HG03135 (cell line): ENCODE results near the gene ZNF783.

ENCODE experiments used
- ATAC-seq: cut with Tn5 transposase; IDR thresholded peaks from one replicate; pipeline ENCODE4 v1.9.1; 2021; ENCODE audit warnings: mild to moderate bottlenecking, moderate library complexity; ENCODE audit not compliant: unreplicated experiment

The ZNF783 gene

DNA sequence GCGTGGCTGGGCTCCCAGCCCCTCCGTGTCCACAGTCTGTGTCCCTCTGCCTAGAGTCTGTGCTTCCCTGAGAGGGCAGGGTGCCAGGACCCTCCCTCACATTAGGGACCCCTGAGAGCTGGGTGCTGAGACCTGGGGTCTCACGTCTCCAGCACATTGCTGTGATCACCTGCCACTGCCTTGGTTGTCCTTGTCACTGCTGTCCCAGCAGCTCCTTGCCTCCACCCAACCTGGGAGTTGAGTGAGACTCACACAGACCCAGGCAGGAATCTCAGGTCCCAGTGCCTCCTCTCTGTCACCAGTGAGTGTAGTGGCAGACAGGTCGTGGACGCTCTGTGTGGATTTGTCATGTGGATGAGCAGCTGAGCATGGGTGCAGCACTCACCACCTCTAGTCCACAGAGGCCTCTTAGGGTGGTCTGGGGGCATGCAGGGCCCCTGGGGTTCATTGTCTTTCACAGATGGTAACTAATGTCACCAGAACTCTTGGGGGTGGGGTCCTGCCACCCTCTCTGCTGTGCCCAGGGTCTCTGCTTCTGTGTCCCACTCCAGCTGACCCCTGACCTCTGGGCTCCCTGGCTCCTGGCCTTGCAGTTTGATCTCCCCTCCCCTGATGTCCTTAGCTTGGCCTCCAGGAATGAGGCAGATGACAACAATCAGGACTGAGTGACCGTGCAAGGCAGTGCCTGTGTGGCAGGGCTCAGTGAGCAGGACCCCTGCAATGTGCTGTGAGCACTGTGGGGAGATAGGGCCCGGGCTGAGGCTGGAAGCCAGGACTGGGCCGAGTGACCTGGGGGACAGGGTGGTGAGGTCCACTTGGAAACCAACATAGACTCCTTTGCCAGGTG, 18.9 kb downstream of the ZNF783 start:
- ATAC-seq = no peak

- no peak for ATAC-seq
Observed at GRCh38 chr7:149281508-149282330, 19.7 kb downstream of the ZNF783 start.

DNA sequence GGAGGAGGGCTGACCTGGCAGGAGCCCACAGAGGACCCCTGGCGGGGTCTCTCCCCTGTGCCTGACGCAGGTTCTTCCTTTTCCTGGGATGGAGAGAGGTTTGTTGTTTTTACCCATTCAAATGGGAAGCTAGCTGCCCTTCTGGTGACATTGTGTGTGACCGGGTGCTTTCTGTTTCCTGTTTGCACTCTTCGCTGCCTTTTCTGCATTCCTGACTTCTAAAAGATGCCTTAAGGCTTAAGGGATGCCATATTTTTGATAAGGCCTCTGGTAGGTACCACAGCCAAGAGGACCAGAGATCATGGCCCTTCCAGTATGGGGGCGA, 20.3 kb downstream of the ZNF783 start:
- no peak for ATAC-seq

- ATAC-seq = no peak
Observed at GRCh38 chr7:149283321-149283720, 21.3 kb downstream of the ZNF783 start.

GRCh38 chr7:149284343-149284742, 22.3 kb downstream of the ZNF783 start:
- ATAC-seq = no peak

DNA sequence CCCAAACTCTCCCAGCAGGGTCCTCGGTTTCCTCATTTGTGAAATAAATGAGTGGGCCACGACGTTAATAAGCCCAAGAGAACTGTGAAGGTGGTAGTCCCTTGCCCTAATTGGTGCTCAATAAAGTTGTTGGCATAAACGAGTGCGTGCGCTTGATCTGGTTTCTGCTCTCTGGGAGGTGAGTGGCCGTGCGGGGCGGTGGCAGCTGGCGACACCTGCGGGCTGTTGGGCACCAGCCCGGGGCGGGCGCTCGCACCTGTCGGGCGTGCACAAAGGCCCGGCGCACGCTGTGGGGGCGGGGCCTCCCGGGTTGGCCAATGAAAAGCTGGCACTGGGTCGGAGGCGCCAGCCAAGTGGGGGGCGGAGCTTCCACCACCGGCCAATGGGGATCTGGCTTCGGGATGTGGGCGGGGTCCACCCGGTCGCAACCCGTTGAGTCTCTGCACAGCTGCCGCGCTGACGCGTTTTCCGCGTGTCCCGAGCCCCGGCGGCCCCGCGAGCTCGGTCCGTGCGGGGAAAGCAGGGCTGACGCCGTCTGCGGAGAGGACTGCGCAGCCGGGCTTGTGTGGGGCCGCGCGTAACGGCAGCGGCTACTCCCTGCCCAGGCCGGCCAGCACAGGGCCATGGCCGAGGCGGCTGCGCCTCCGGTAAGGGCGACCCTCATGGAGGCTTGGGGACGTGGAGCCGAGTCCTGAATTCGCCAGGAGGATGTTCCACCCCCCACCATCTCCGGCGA, 23.0 kb downstream of the ZNF783 start:
- ATAC-seq = peak; percentile 94

DNA sequence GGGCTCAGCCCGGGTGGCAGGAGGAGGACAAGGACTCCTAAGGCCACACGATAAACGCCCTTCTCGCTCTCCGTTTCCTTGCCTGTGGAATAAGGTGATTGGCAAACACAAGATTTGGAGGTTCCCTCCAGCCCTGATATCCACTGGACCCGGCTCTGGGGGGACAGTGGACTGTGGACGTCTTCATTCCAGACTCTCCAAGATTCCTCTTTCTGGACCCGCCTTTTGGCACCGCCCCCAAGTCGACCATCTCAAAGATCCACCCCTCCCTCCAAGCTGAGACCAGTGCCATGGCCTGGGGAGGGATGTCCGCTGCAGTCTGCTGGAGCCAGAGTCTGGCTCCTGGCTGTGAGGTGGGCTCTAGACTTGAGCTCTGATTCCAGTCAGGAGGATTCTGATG, 23.6 kb downstream of the ZNF783 start:
- peak; percentile 4 for ATAC-seq

DNA sequence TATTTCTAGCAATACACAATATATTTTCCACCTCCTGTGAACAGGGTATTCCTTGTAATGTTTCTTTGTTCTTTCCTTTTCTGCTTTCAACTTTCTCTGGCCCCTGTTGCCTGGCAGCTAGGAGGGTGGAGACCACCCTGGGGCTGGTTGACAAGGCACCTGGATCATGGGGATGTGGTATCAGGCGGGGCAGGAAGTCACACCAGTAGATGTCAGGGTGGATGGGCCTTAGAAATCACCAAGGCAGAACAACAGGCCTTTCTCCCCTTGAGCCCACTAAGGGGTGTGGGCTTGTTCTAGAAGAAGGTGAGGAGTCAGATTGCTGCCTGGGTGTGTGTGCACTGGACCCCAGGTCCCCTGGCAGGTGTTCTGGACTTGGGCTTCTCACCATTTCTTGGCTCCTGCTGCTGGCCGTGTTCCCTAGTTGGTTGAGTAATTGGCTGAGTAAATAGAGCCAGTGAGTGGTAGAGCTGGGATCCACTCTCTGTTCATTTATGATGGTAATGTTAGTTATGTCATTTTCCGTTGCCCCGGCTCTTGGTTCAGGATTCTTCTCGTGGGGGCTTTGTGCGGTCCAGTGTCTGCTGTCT, 24.9 kb downstream of the ZNF783 start:
- ATAC-seq = no peak

DNA sequence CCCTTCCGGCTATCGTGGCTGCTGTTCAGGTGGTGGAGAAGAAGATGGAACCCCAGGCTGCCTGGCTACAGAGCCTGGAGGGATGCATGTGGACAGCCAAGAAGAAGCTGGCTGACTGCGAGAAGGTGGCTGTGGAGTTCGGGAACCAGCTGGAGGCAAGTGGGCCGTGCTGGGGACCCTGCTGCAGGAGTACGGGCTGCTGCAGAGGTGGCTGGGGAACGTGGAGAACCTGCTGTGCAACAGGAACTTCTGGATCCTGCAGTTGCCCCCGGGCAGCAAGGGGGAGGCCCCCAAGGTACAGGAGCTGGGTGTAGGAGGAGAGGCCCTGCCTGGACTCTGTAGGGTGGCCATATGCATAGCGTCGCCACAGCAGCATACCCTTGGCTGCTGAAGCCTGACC, 25.6 kb downstream of the ZNF783 start:
- no peak for ATAC-seq

DNA sequence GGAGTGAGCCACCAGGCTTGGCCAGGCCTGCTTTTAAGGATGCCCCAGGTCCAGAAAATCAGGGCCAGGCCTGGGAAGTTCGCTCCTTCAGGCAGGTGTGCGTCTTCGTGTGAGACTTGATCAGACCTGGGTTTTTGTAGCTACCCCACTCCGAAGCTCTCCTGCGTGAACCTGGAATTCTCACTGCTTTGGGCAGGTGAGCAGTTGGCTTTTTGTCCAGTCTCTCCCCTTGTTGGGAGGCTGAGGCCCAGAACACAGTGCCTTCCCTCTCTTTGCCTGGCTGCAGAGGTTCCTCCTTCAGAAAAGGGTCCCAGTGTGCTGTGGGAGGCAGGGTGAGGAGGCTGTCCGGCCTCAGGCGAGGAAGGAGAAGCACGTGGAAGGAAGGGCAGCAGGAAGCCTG, 27.3 kb downstream of the ZNF783 start:
- no peak for ATAC-seq

- no peak for ATAC-seq
Observed at GRCh38 chr7:149289856-149290255, 27.9 kb downstream of the ZNF783 start.

DNA sequence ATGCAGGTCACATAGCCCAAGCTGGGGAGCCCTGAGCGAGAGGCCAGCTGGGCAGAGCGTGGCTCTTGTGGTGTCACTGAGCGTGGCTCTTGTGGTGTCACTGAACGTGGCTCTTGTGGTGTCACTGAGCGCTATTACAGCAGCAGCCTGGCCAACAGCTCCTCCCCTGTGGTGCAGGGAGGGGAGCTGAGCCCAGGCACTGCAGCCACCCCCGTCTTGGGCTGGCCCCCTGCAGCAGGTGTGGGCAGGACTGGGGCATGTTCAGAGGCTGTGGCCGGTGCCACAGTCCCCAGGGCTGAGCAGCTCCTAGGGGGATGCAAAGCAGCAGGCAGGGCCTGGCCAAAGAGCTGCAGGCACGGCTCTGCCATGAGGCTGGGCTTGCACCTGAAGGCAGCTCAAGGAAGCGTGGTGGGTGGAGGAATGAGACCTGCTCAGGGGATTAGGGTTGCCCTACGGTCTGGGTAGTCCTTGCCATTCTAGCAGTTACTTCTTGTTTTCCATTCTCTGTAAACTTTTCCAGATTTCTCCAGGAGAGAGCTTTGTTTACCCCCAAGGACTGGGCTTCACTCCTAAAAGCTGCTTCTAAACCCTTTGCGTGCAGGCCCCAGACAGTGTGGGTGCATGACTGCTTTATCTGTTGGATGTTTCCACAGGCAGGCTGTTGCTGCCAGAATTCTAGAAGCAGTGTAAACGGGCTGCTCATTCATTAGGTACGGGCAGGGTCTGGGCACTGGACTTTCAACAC, 29.2 kb downstream of the ZNF783 start:
- no peak for ATAC-seq

DNA sequence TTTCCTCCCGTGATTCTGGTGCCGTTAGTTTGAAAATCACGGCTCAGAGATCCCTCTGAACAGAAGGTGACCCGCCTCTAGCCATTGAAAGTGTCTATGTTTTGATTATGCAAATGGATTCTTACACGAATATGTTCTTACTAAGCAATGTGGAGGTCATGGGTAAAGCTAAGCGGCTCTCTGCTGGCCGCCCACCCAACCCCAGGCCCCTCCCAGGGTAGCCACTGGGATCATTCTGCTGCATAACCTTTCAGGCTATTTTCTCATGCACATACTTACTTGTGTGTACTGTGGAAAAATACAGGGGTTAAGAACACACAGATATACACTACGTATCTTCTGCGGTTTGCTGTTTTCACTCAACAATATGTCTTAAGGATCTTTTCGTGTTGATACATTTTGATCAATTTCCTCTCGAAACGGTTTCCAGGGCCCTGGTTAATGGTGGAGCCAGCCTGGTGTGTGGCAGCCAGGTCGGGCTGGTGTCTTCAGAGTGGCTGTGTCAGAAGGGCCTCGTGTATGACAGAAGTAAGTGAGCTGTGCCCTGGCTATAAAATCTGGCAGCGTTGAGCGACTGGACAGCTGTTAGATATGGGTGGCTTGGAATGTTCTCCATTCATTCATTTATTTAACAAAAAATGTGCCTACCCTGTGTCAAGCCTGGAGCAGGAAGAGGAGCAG, 29.9 kb downstream of the ZNF783 start:
- ATAC-seq = no peak

DNA sequence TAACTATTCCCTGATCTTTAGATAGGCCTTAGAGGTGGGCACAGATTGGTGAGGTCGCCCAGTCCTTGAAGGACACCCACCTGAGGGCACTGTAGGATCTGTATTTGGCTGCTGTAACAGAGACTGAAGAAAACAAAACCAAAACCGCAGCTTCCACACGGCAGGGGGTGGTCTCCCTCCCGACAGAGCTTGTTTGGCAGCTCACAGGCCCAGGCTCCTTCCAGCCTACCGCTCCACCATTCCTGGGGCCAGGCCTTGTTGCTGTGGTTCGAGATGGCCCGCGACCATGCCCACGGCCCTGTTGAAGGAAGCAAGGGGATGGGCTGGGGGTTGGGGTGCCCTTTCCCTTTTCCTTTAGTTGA, 30.4 kb downstream of the ZNF783 start:
- ATAC-seq = no peak

- no peak for ATAC-seq
Observed at GRCh38 chr7:149293338-149293737, 31.3 kb downstream of the ZNF783 start.

- ATAC-seq = no peak
Observed at GRCh38 chr7:149293946-149294633, 32.1 kb downstream of the ZNF783 start.

DNA sequence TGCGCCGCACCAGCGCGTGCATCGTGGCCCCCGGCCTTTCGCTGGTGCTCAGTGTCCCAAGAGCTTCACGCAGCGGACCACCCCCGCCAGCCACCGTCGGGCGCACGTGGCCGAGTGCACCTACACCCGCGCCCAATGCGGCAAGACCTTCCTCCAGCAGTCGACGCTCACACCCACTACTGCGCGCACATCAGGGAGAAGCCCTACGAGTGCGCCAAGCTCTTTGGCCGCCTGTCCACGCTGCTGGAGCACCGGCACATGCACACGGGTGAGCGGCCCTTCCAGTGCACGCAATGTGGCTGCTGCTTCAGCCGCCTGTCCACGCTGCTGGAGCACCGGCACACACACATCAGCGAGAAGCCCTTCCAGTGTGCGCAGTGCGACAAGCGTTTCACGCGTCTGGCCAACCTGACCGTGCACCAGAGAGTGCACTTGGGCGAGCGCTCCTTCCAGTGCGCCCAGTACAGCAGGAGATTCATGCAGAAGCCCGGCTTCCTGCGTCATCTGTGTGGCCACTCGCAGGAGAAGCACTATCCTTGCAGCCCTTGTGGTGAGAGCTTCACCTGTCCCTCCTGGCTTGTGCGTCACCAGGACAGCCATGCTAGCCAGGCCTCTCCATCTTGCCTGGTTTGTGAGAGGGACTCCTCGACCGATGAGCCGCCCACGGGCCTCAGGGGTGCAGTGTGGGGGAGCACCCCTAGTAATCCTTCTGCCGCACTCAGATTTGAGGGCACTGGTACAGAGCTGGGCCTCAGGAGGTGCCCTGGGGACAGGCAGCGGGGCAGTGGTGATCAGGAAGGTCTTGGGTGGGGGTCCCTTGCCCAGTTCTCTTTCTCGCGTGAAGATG, 32.9 kb downstream of the ZNF783 start:
- ATAC-seq = no peak

- ATAC-seq = no peak
Observed at GRCh38 chr7:149295481-149295850, 33.5 kb downstream of the ZNF783 start.

DNA sequence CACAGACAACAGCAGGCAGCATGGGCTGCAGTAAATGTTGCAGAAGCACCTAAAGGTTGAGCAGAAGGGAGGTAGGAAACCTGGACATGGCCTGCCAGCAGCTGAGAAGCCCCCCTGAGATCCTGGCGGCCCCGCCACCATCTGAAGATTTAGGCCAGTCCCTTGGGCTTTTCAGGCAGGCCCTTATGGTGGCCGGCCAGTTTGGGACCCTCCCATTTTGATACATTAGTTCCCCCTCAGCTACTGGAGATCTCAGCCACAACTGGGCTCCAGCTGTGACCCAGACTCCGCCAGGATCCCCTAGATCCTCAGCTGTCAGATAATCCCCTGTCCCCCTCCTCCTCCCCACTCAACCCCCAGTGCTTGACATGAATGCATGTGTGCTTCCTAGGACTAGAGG, 34.4 kb downstream of the ZNF783 start:
- no peak for ATAC-seq
